ENCODE results near the gene CA10. TPM values are rescaled to one million over a fixed set of nuclear protein-coding genes. Genes with fewer than 3 reads are reported as not detected.

Gene CA10
- total and polyA plus RNA-seq, 2 donors (not counting 1 experiment from before 2014, with no cell fraction given): not detected

GRCh38 chr17:52191491-52191890 lies 33.0 kb upstream of the CA10 start:
- Mint-ChIP-seq H3K9me3 (ENCODE audit: insufficient read depth) (peaks cover 6% of the 10 kb centered on the region), H3K4me3 (no peak overlapping the region), H3K27ac (no peak overlapping the region), H3K27me3 (no peaks in the 10 kb centered on the region), H3K4me1 (no peaks in the 10 kb centered on the region)
- CTCF ChIA-PET: no interaction called here
- Histone ChIP-seq H3K79me2 (ENCODE audit: control insufficient read depth, insufficient read depth, low read length) (no peaks in the 10 kb centered on the region), H3K9me3 (ENCODE audit: control extremely low read depth in 1 of 3, control insufficient read depth in 2 of 3, insufficient read depth in 1 of 3, low read length in 2 of 3) (no peaks in the 10 kb centered on the region), H3K27me3 (replicated peaks in 1 of 4; ENCODE audit: control extremely low read depth in 1 of 4, control insufficient read depth in 3 of 4, insufficient read depth in 4 of 4, low read length in 3 of 4) (no peaks in the 10 kb centered on the region), H3K27ac (ENCODE audit: low read length in 2 of 2) (no peak overlapping the region), H4K20me1 (ENCODE audit: control insufficient read depth, insufficient read depth, low read length, poor library complexity, severe bottlenecking) (no peaks in the 10 kb centered on the region), H3K4me3 (ENCODE audit: control extremely low read depth in 1 of 5, extremely low read depth in 1 of 5, insufficient read depth in 1 of 5, low read depth in 2 of 5, low read length in 4 of 5) (no peak overlapping the region), H2AFZ (ENCODE audit: insufficient read depth, low read depth, low read length, poor library complexity, severe bottlenecking) (no peak overlapping the region), H3K9ac (ENCODE audit: low read length) (no peak overlapping the region), H3K4me1 (ENCODE audit: control insufficient read depth in 2 of 2, insufficient read depth in 2 of 2, low read length in 2 of 2) (no peaks in the 10 kb centered on the region), H3K36me3 (replicated peaks in 1 of 2; ENCODE audit: control extremely low read depth in 1 of 2, control insufficient read depth in 1 of 2, extremely low read depth in 1 of 2, insufficient read depth in 2 of 2, low read length in 1 of 2) (no peaks in the 10 kb centered on the region), H3K4me2 (replicated peaks; ENCODE audit: low read depth, low read length, poor library complexity, severe bottlenecking) (no peak overlapping the region)
- TF ChIP-seq EZH2 (IDR thresholded peaks at IDR 0.05; ENCODE audit: borderline replicate concordance, insufficient read depth, low read depth, low read length, poor library complexity, severe bottlenecking): no peak
- no peak for TF ChIP-seq CTCF (IDR thresholded peaks at IDR 0.05)
- ATAC-seq (ENCODE audit: low read depth): no peak
- POLR2A ChIA-PET: no interaction called here
- DNase-seq: no peak
- intact Hi-C loops (cut with micrococcal nuclease): no loop called here
- WGBS (ENCODE audit: insufficient coverage): 80% methylated on average over 1 of the region's 2 CpGs

GRCh38 chr17:52181782-52182181 lies 23.3 kb upstream of the CA10 start:
- ATAC-seq (ENCODE audit: low read depth): no peak
- TF ChIP-seq CTCF (IDR thresholded peaks at IDR 0.05): no peak
- TF ChIP-seq EZH2 (IDR thresholded peaks at IDR 0.05; ENCODE audit: borderline replicate concordance, insufficient read depth, low read depth, low read length, poor library complexity, severe bottlenecking): no peak
- CTCF ChIA-PET: no interaction called here
- no peak overlapping the region for H2AFZ ChIP-seq (ENCODE audit: insufficient read depth, low read depth, low read length, poor library complexity, severe bottlenecking)
- H4K20me1 ChIP-seq (ENCODE audit: control insufficient read depth, insufficient read depth, low read length, poor library complexity, severe bottlenecking): no peaks in the 10 kb centered on the region
- no peaks in the 10 kb centered on the region for H3K36me3 ChIP-seq (replicated peaks in 1 of 2; ENCODE audit: control extremely low read depth in 1 of 2, control insufficient read depth in 1 of 2, extremely low read depth in 1 of 2, insufficient read depth in 2 of 2, low read length in 1 of 2)
- H3K79me2 ChIP-seq (ENCODE audit: control insufficient read depth, insufficient read depth, low read length): no peaks in the 10 kb centered on the region
- 30% methylated on average over 3 of the region's 3 CpGs for WGBS (ENCODE audit: insufficient coverage)
- intact Hi-C loops (cut with micrococcal nuclease): no loop called here
- H3K27me3 ChIP-seq (replicated peaks in 1 of 4; ENCODE audit: control extremely low read depth in 1 of 4, control insufficient read depth in 3 of 4, insufficient read depth in 4 of 4, low read length in 3 of 4): no peaks in the 10 kb centered on the region
- no peaks in the 10 kb centered on the region for H3K27me3 Mint-ChIP-seq
- H3K4me1 ChIP-seq (ENCODE audit: control insufficient read depth in 2 of 2, insufficient read depth in 2 of 2, low read length in 2 of 2): no peaks in the 10 kb centered on the region
- no peak overlapping the region for H3K27ac Mint-ChIP-seq
- no peak overlapping the region for H3K9ac ChIP-seq (ENCODE audit: low read length)
- H3K4me3 ChIP-seq (ENCODE audit: control extremely low read depth in 1 of 5, extremely low read depth in 1 of 5, insufficient read depth in 1 of 5, low read depth in 2 of 5, low read length in 4 of 5): no peak overlapping the region
- peaks cover 0 to 6% (median 0%) of the 10 kb centered on the region in 3 donors for H3K9me3 ChIP-seq (ENCODE audit: control extremely low read depth in 1 of 3, control insufficient read depth in 2 of 3, insufficient read depth in 1 of 3, low read length in 2 of 3)
- H3K4me3 Mint-ChIP-seq: no peak overlapping the region
- H3K4me1 Mint-ChIP-seq: no peaks in the 10 kb centered on the region
- no peak for DNase-seq
- H3K4me2 ChIP-seq (replicated peaks; ENCODE audit: low read depth, low read length, poor library complexity, severe bottlenecking): no peak overlapping the region
- no peak overlapping the region for H3K27ac ChIP-seq (ENCODE audit: low read length in 2 of 2)
- H3K9me3 Mint-ChIP-seq (ENCODE audit: insufficient read depth): no peaks in the 10 kb centered on the region
- POLR2A ChIA-PET: no interaction called here
